PFSK-1 (cell line): ENCODE results near the gene NXPE3.

Experiments
- FOXP2 ChIP-seq: optimal IDR thresholded peaks from 2 replicates; pipeline ENCODE3; 2011; ENCODE audit warnings: borderline replicate concordance, control low read depth, inconsistent platforms; ENCODE audit not compliant: insufficient read depth; ENCODE audit errors: extremely low read length, extremely low read depth
- POLR2AphosphoS5 ChIP-seq: IDR thresholded peaks from 2 replicates; pipeline ENCODE4 v1.6.1; 2012; ENCODE audit warnings: low read depth, mild to moderate bottlenecking, control low read depth, low read length, moderate library complexity
- REST ChIP-seq, 2 experiments: IDR thresholded peaks; 2 replicates each; pipeline versions ENCODE4 v1.6.1 to v1.8.0; 2011 to 2012; ENCODE audit warnings: low read depth in 2 of 2, low read length in 2 of 2, control low read depth in 1 of 2, inconsistent platforms in 1 of 2, mild to moderate bottlenecking in 1 of 2, moderate library complexity in 1 of 2; ENCODE audit not compliant: insufficient read depth in 1 of 2
- SIN3A ChIP-seq: IDR thresholded peaks from 2 replicates; pipeline ENCODE4 v1.6.1; 2012; ENCODE audit warnings: mild to moderate bottlenecking, low read length, moderate library complexity, borderline replicate concordance; ENCODE audit not compliant: insufficient read depth
- TAF1 ChIP-seq: IDR thresholded peaks from 2 replicates; pipeline ENCODE4 v1.6.1; 2012; ENCODE audit warnings: low read length, control low read depth, borderline replicate concordance; ENCODE audit not compliant: insufficient read depth

The NXPE3 gene

GRCh38 chr3:101829874-101830273 lies 50.9 kb downstream of the NXPE3 start:
- TF ChIP-seq POLR2AphosphoS5 (no peak), TAF1 (no peak), REST (IDR thresholded peaks at IDR 0.05; ENCODE audit: insufficient read depth in 1 of 2, low read depth in 2 of 2, low read length in 2 of 2) (no peak), SIN3A (no peak), FOXP2 (no peak)

GRCh38 chr3:101833446-101833974 lies 54.5 kb downstream of the NXPE3 start:
- TF ChIP-seq TAF1 (no peak), POLR2AphosphoS5 (no peak)

- no peak for TF ChIP-seq TAF1
- no peak for TF ChIP-seq SIN3A
- TF ChIP-seq POLR2AphosphoS5, result no peak
- TF ChIP-seq REST (IDR thresholded peaks at IDR 0.05; ENCODE audit: insufficient read depth in 1 of 2, low read depth in 2 of 2, low read length in 2 of 2), result no peak
- TF ChIP-seq FOXP2, result no peak
These were observed 56.7 kb downstream of the NXPE3 start for GRCh38 chr3:101835676-101836075.

- TF ChIP-seq SIN3A, result no peak
- no peak for TF ChIP-seq POLR2AphosphoS5
- no peak for TF ChIP-seq FOXP2
- no peak for TF ChIP-seq TAF1
- TF ChIP-seq REST (IDR thresholded peaks at IDR 0.05; ENCODE audit: insufficient read depth in 1 of 2, low read depth in 2 of 2, low read length in 2 of 2), result no peak
These were observed 57.1 kb downstream of the NXPE3 start for GRCh38 chr3:101836160-101836559.

- TF ChIP-seq POLR2AphosphoS5 (no peak), TAF1 (no peak), SIN3A (no peak), FOXP2 (no peak), REST (IDR thresholded peaks at IDR 0.05; ENCODE audit: insufficient read depth in 1 of 2, low read depth in 2 of 2, low read length in 2 of 2) (no peak)
These were observed 57.9 kb downstream of the NXPE3 start for GRCh38 chr3:101836652-101837598.
